ENCODE measurements around the gene CAMKK1.

CAMKK1 gene

DNA sequence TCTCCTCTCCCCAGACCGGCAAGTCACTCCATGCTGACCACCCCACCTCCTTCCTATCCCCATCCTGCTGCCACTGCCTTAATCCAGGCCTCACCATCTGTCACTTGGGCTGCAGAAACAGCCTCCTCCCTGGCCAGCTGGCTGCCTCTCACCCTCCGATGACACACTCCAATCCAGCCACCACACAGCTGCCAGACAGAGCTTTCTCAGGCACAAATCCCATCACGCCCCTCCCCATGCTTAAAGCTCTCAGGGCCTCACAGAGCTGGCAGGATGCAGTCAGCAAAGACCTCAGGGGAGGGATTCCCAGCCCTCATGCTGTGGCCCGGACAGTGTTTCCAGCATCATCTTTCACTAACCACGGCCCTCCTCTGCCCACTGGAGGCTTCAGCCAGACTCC is 13.7 kb downstream of the CAMKK1 start:
- ATAC-seq (ENCODE audit: low read depth) (no peak), DNase-seq (ENCODE audit: low spot score) (no peak)
- no peak overlapping the region for H3K4me3 ChIP-seq (ENCODE audit: severe bottlenecking)
- H3K36me3 ChIP-seq (ENCODE audit: low read depth) = peaks cover 22% of the 10 kb centered on the region
- H3K9me3 ChIP-seq (ENCODE audit: severe bottlenecking) = no peaks in the 10 kb centered on the region
- no peak overlapping the region for H3K27ac ChIP-seq (ENCODE audit: poor library complexity, severe bottlenecking)
- H3K27me3 ChIP-seq (ENCODE audit: insufficient read depth, poor library complexity, severe bottlenecking) = no peaks in the 10 kb centered on the region
- TF ChIP-seq, protein P1, sequence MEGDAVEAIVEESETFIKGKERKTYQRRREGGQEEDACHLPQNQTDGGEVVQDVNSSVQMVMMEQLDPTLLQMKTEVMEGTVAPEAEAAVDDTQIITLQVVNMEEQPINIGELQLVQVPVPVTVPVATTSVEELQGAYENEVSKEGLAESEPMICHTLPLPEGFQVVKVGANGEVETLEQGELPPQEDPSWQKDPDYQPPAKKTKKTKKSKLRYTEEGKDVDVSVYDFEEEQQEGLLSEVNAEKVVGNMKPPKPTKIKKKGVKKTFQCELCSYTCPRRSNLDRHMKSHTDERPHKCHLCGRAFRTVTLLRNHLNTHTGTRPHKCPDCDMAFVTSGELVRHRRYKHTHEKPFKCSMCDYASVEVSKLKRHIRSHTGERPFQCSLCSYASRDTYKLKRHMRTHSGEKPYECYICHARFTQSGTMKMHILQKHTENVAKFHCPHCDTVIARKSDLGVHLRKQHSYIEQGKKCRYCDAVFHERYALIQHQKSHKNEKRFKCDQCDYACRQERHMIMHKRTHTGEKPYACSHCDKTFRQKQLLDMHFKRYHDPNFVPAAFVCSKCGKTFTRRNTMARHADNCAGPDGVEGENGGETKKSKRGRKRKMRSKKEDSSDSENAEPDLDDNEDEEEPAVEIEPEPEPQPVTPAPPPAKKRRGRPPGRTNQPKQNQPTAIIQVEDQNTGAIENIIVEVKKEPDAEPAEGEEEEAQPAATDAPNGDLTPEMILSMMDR (IDR thresholded peaks at IDR 0.05; ENCODE audit: poor library complexity, severe bottlenecking) = no peak
- no peaks in the 10 kb centered on the region for H3K4me1 ChIP-seq (ENCODE audit: insufficient read depth, poor library complexity, severe bottlenecking)

DNA sequence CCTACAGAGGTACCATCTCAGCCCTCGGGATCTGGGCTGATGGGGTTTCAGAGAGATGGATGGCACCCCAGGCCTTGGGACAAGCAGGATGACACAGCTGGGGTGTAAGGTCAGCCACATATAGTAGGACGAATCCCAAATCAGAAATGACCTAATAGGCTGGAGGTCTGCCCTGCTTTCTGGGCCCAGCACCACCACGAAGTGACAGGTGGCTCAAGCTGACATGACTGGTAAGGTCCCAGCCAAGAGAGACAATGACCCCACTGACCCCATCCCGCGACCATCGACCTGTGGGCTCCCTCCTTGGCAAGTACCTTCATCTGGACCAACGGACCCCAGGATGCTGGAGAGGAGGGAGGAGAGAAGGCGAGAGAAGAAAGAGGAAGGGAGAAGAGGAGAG is 15.6 kb downstream of the CAMKK1 start:
- ATAC-seq (ENCODE audit: low read depth) (no peak), DNase-seq (ENCODE audit: low spot score) (no peak)
- no peak overlapping the region for H3K27ac ChIP-seq (ENCODE audit: poor library complexity, severe bottlenecking)
- H3K9me3 ChIP-seq (ENCODE audit: severe bottlenecking) = no peaks in the 10 kb centered on the region
- no peak overlapping the region for H3K4me3 ChIP-seq (ENCODE audit: severe bottlenecking)
- no peaks in the 10 kb centered on the region for H3K4me1 ChIP-seq (ENCODE audit: insufficient read depth, poor library complexity, severe bottlenecking)
- TF ChIP-seq, protein P1 (IDR thresholded peaks at IDR 0.05; ENCODE audit: poor library complexity, severe bottlenecking) = no peak
- peaks cover 27% of the 10 kb centered on the region for H3K36me3 ChIP-seq (ENCODE audit: low read depth)
- H3K27me3 ChIP-seq (ENCODE audit: insufficient read depth, poor library complexity, severe bottlenecking) = no peaks in the 10 kb centered on the region

DNA sequence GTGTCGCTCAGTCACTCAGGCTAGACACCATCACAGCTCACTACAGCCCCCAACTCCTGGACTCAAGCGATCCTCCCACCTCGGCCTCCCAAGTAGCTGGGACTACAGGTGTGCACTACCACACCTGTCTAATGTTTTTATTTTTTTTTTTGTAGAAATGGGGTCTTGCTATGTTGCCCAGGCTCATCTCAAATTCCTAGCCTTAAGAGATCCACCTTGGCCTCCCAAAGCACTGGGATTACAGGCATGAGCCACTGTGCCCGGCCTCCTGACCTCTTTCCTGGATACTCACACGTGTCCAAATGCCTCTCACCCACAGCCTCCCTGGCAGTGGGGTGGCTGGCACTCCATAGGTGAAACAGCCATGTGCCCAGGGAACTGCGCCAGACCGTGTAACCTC is 17.5 kb downstream of the CAMKK1 start:
- peaks cover 23% of the 10 kb centered on the region for H3K36me3 ChIP-seq (ENCODE audit: low read depth)
- H3K9me3 ChIP-seq (ENCODE audit: severe bottlenecking) = no peaks in the 10 kb centered on the region
- H3K27ac ChIP-seq (ENCODE audit: poor library complexity, severe bottlenecking) = no peak overlapping the region
- DNase-seq (ENCODE audit: low spot score) = no peak
- TF ChIP-seq, protein P1 (IDR thresholded peaks at IDR 0.05; ENCODE audit: poor library complexity, severe bottlenecking) = no peak
- no peaks in the 10 kb centered on the region for H3K4me1 ChIP-seq (ENCODE audit: insufficient read depth, poor library complexity, severe bottlenecking)
- H3K27me3 ChIP-seq (ENCODE audit: insufficient read depth, poor library complexity, severe bottlenecking) = no peaks in the 10 kb centered on the region
- no peak for ATAC-seq (ENCODE audit: low read depth)
- H3K4me3 ChIP-seq (ENCODE audit: severe bottlenecking) = no peak overlapping the region

DNA sequence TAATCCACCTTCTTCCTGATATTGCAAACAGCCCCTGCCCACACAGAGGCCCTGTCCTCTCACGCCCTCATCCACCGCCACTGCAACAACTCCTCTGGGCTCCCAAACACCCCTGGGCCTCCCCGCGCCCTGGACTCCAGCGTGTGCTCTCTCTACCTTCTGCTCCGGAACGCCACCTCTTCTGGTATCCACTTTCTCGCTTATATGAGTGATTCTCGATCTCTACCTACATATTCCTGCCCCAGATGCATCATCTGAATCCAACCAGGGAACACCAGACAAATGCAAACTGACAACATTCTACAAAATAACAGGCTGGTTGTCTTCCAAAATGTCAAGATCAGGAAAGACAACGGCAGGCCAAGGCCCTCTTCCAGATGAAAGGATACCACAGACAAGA is 19.0 kb downstream of the CAMKK1 start:
- Histone ChIP-seq H3K9me3 (ENCODE audit: severe bottlenecking) (no peaks in the 10 kb centered on the region), H3K36me3 (ENCODE audit: low read depth) (peaks cover 20% of the 10 kb centered on the region), H3K27ac (ENCODE audit: poor library complexity, severe bottlenecking) (no peak overlapping the region), H3K27me3 (ENCODE audit: insufficient read depth, poor library complexity, severe bottlenecking) (no peaks in the 10 kb centered on the region), H3K4me1 (ENCODE audit: insufficient read depth, poor library complexity, severe bottlenecking) (no peaks in the 10 kb centered on the region), H3K4me3 (ENCODE audit: severe bottlenecking) (no peak overlapping the region)
- TF ChIP-seq, protein P1 (IDR thresholded peaks at IDR 0.05; ENCODE audit: poor library complexity, severe bottlenecking) = no peak
- ATAC-seq (ENCODE audit: low read depth) (no peak), DNase-seq (ENCODE audit: low spot score) (no peak)

DNA sequence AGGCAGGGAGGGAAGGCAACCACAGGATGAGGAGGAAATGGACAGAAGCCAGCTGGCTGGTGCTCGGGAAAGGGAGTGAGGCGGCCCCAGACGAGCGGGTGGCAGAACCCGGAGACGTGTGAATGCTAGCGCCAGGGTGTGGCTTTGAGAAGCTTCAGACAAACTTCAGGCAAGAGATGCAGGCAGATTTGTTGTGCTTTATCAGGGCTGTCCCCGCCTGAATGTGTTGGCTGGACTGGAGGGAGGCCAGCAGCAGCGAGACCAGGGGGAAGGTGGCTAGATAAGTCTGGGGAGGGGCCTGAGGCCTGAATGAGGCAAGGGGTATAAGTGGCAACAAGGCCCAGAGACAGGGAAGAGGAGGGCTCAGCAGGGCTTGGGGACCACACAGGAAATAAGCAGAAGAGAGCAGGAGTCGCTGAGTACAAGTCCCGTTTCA is 22.0 kb downstream of the CAMKK1 start:
- ATAC-seq (ENCODE audit: low read depth) (no peak), DNase-seq (ENCODE audit: low spot score) (no peak)
- Histone ChIP-seq H3K36me3 (ENCODE audit: low read depth) (peaks cover 15% of the 10 kb centered on the region), H3K27ac (ENCODE audit: poor library complexity, severe bottlenecking) (no peak overlapping the region), H3K9me3 (ENCODE audit: severe bottlenecking) (no peaks in the 10 kb centered on the region), H3K4me3 (ENCODE audit: severe bottlenecking) (no peak overlapping the region), H3K27me3 (ENCODE audit: insufficient read depth, poor library complexity, severe bottlenecking) (no peaks in the 10 kb centered on the region), H3K4me1 (ENCODE audit: insufficient read depth, poor library complexity, severe bottlenecking) (no peaks in the 10 kb centered on the region)
- TF ChIP-seq, protein P1 (IDR thresholded peaks at IDR 0.05; ENCODE audit: poor library complexity, severe bottlenecking) = no peak

Data from RWPE2 (cell line).